Measurements from ENCODE around the gene PTRHD1. TPM values are rescaled to one million over a fixed set of nuclear protein-coding genes. Genes with fewer than 3 reads are reported as not detected.

Gene PTRHD1
- polyA plus RNA-seq, 2 donors: 25.8 to 30.7 TPM

- Histone ChIP-seq H3K4me3 (ENCODE audit: low read depth in 1 of 2, low read length in 2 of 2) (no peak overlapping the region), H3K36me3 (ENCODE audit: control insufficient read depth in 2 of 2, insufficient read depth in 2 of 2, low read length in 1 of 2) (peaks cover 3 to 7% of the 10 kb centered on the region in 2 donors), H3K4me1 (ENCODE audit: control insufficient read depth in 2 of 2, insufficient read depth in 2 of 2, low read length in 1 of 2) (no peaks in the 10 kb centered on the region), H3K27me3 (ENCODE audit: control insufficient read depth in 1 of 2, insufficient read depth in 2 of 2, low read length in 2 of 2) (no peaks in the 10 kb centered on the region), H3K9me3 (ENCODE audit: control insufficient read depth in 2 of 2, insufficient read depth in 1 of 2, low read depth in 1 of 2, low read length in 1 of 2) (no peaks in the 10 kb centered on the region), H3K27ac (ENCODE audit: low read depth in 2 of 2, low read length in 1 of 2) (no peak overlapping the region)
- 85 to 94% methylated on average over 5 of the region's 5 CpGs for WGBS, 2 donors
Observed at GRCh38 chr2:24768013-24768412, 25.2 kb downstream of the PTRHD1 start.

- H3K9me3 ChIP-seq (ENCODE audit: control insufficient read depth in 2 of 2, insufficient read depth in 1 of 2, low read depth in 1 of 2, low read length in 1 of 2): no peaks in the 10 kb centered on the region
- no peak overlapping the region for H3K4me3 ChIP-seq (ENCODE audit: low read depth in 1 of 2, low read length in 2 of 2)
- no peaks in the 10 kb centered on the region for H3K4me1 ChIP-seq (ENCODE audit: control insufficient read depth in 2 of 2, insufficient read depth in 2 of 2, low read length in 1 of 2)
- no peak overlapping the region for H3K27ac ChIP-seq (ENCODE audit: low read depth in 2 of 2, low read length in 1 of 2)
- H3K27me3 ChIP-seq (ENCODE audit: control insufficient read depth in 1 of 2, insufficient read depth in 2 of 2, low read length in 2 of 2): no peaks in the 10 kb centered on the region
- 81 to 82% methylated on average over 6 of the region's 6 CpGs for WGBS, 2 donors
- peaks cover 3 to 11% of the 10 kb centered on the region in 2 donors for H3K36me3 ChIP-seq (ENCODE audit: control insufficient read depth in 2 of 2, insufficient read depth in 2 of 2, low read length in 1 of 2)
Observed at GRCh38 chr2:24766609-24767008, 26.6 kb downstream of the PTRHD1 start.

- H3K9me3 ChIP-seq (ENCODE audit: control insufficient read depth in 2 of 2, insufficient read depth in 1 of 2, low read depth in 1 of 2, low read length in 1 of 2): no peaks in the 10 kb centered on the region
Observed at GRCh38 chr2:24763843-24764242, 29.3 kb downstream of the PTRHD1 start.

GRCh38 chr2:24762518-24762917 lies 30.7 kb downstream of the PTRHD1 start:
- Histone ChIP-seq H3K4me1 (ENCODE audit: control insufficient read depth in 2 of 2, insufficient read depth in 2 of 2, low read length in 1 of 2) (no peaks in the 10 kb centered on the region), H3K36me3 (ENCODE audit: control insufficient read depth in 2 of 2, insufficient read depth in 2 of 2, low read length in 1 of 2) (peaks cover 3 to 11% of the 10 kb centered on the region in 2 donors)
- WGBS, 2 donors: 70% methylated on average over 2 of the region's 2 CpGs

More at GRCh38 chr2:24763843-24764242, 29.3 kb downstream of the PTRHD1 start:
- Histone ChIP-seq H3K27me3 (ENCODE audit: control insufficient read depth in 1 of 2, insufficient read depth in 2 of 2, low read length in 2 of 2) (no peaks in the 10 kb centered on the region), H3K36me3 (ENCODE audit: control insufficient read depth in 2 of 2, insufficient read depth in 2 of 2, low read length in 1 of 2) (peaks cover 3 to 9% of the 10 kb centered on the region in 2 donors), H3K4me3 (ENCODE audit: low read depth in 1 of 2, low read length in 2 of 2) (no peak overlapping the region), H3K27ac (ENCODE audit: low read depth in 2 of 2, low read length in 1 of 2) (no peak overlapping the region), H3K4me1 (ENCODE audit: control insufficient read depth in 2 of 2, insufficient read depth in 2 of 2, low read length in 1 of 2) (no peaks in the 10 kb centered on the region)
- WGBS, 2 donors: 93 to 97% methylated on average over 4 of the region's 4 CpGs

GRCh38 chr2:24761866-24762265 lies 31.3 kb downstream of the PTRHD1 start:
- H3K27ac ChIP-seq (ENCODE audit: low read depth in 2 of 2, low read length in 1 of 2): no peak overlapping the region
- WGBS, 2 donors: 91 to 92% methylated on average over 5 of the region's 5 CpGs
- H3K27me3 ChIP-seq (ENCODE audit: control insufficient read depth in 1 of 2, insufficient read depth in 2 of 2, low read length in 2 of 2): no peaks in the 10 kb centered on the region
- H3K36me3 ChIP-seq (ENCODE audit: control insufficient read depth in 2 of 2, insufficient read depth in 2 of 2, low read length in 1 of 2): peaks cover 3 to 11% of the 10 kb centered on the region in 2 donors
- no peaks in the 10 kb centered on the region for H3K9me3 ChIP-seq (ENCODE audit: control insufficient read depth in 2 of 2, insufficient read depth in 1 of 2, low read depth in 1 of 2, low read length in 1 of 2)
- no peak overlapping the region for H3K4me3 ChIP-seq (ENCODE audit: low read depth in 1 of 2, low read length in 2 of 2)
- no peaks in the 10 kb centered on the region for H3K4me1 ChIP-seq (ENCODE audit: control insufficient read depth in 2 of 2, insufficient read depth in 2 of 2, low read length in 1 of 2)

More at GRCh38 chr2:24762518-24762917, 30.7 kb downstream of the PTRHD1 start:
- Histone ChIP-seq H3K4me3 (ENCODE audit: low read depth in 1 of 2, low read length in 2 of 2) (no peak overlapping the region), H3K9me3 (ENCODE audit: control insufficient read depth in 2 of 2, insufficient read depth in 1 of 2, low read depth in 1 of 2, low read length in 1 of 2) (no peaks in the 10 kb centered on the region), H3K27ac (ENCODE audit: low read depth in 2 of 2, low read length in 1 of 2) (no peak overlapping the region), H3K27me3 (ENCODE audit: control insufficient read depth in 1 of 2, insufficient read depth in 2 of 2, low read length in 2 of 2) (no peaks in the 10 kb centered on the region)

- Histone ChIP-seq H3K36me3 (ENCODE audit: control insufficient read depth in 2 of 2, insufficient read depth in 2 of 2, low read length in 1 of 2) (peaks cover 3 to 5% of the 10 kb centered on the region in 2 donors), H3K9me3 (ENCODE audit: control insufficient read depth in 2 of 2, insufficient read depth in 1 of 2, low read depth in 1 of 2, low read length in 1 of 2) (no peaks in the 10 kb centered on the region), H3K4me3 (ENCODE audit: low read depth in 1 of 2, low read length in 2 of 2) (no peak overlapping the region), H3K4me1 (ENCODE audit: control insufficient read depth in 2 of 2, insufficient read depth in 2 of 2, low read length in 1 of 2) (no peaks in the 10 kb centered on the region), H3K27me3 (ENCODE audit: control insufficient read depth in 1 of 2, insufficient read depth in 2 of 2, low read length in 2 of 2) (no peaks in the 10 kb centered on the region), H3K27ac (ENCODE audit: low read depth in 2 of 2, low read length in 1 of 2) (no peak overlapping the region)
- WGBS, 2 donors: 95 to 100% methylated on average over 1 of the region's 1 CpG
Observed at GRCh38 chr2:24756789-24757188, 36.4 kb downstream of the PTRHD1 start.

- no peaks in the 10 kb centered on the region for H3K4me1 ChIP-seq (ENCODE audit: control insufficient read depth in 2 of 2, insufficient read depth in 2 of 2, low read length in 1 of 2)
- H3K36me3 ChIP-seq (ENCODE audit: control insufficient read depth in 2 of 2, insufficient read depth in 2 of 2, low read length in 1 of 2): peaks cover 3 to 5% of the 10 kb centered on the region in 2 donors
- H3K27ac ChIP-seq (ENCODE audit: low read depth in 2 of 2, low read length in 1 of 2): no peak overlapping the region
- 80 to 85% methylated on average over 3 of the region's 3 CpGs for WGBS, 2 donors
- H3K4me3 ChIP-seq (ENCODE audit: low read depth in 1 of 2, low read length in 2 of 2): no peak overlapping the region
- H3K27me3 ChIP-seq (ENCODE audit: control insufficient read depth in 1 of 2, insufficient read depth in 2 of 2, low read length in 2 of 2): no peaks in the 10 kb centered on the region
- no peaks in the 10 kb centered on the region for H3K9me3 ChIP-seq (ENCODE audit: control insufficient read depth in 2 of 2, insufficient read depth in 1 of 2, low read depth in 1 of 2, low read length in 1 of 2)
Observed at GRCh38 chr2:24754985-24755705, 38.0 kb downstream of the PTRHD1 start.

- no peaks in the 10 kb centered on the region for H3K9me3 ChIP-seq (ENCODE audit: control insufficient read depth in 2 of 2, insufficient read depth in 1 of 2, low read depth in 1 of 2, low read length in 1 of 2)
- no peak overlapping the region for H3K4me3 ChIP-seq (ENCODE audit: low read depth in 1 of 2, low read length in 2 of 2)
- H3K27me3 ChIP-seq (ENCODE audit: control insufficient read depth in 1 of 2, insufficient read depth in 2 of 2, low read length in 2 of 2): no peaks in the 10 kb centered on the region
- no peak overlapping the region for H3K27ac ChIP-seq (ENCODE audit: low read depth in 2 of 2, low read length in 1 of 2)
- peaks cover 1 to 3% of the 10 kb centered on the region in 2 donors for H3K36me3 ChIP-seq (ENCODE audit: control insufficient read depth in 2 of 2, insufficient read depth in 2 of 2, low read length in 1 of 2)
- WGBS, 2 donors: 90 to 96% methylated on average over 7 of the region's 7 CpGs
- H3K4me1 ChIP-seq (ENCODE audit: control insufficient read depth in 2 of 2, insufficient read depth in 2 of 2, low read length in 1 of 2): no peaks in the 10 kb centered on the region
Observed at GRCh38 chr2:24749069-24749691, 44.0 kb downstream of the PTRHD1 start.

GRCh38 chr2:24747299-24747698 lies 45.9 kb downstream of the PTRHD1 start:
- Histone ChIP-seq H3K27ac (ENCODE audit: low read depth in 2 of 2, low read length in 1 of 2) (no peak overlapping the region), H3K27me3 (ENCODE audit: control insufficient read depth in 1 of 2, insufficient read depth in 2 of 2, low read length in 2 of 2) (no peaks in the 10 kb centered on the region), H3K4me1 (ENCODE audit: control insufficient read depth in 2 of 2, insufficient read depth in 2 of 2, low read length in 1 of 2) (no peaks in the 10 kb centered on the region), H3K9me3 (ENCODE audit: control insufficient read depth in 2 of 2, insufficient read depth in 1 of 2, low read depth in 1 of 2, low read length in 1 of 2) (no peaks in the 10 kb centered on the region), H3K4me3 (ENCODE audit: low read depth in 1 of 2, low read length in 2 of 2) (no peak overlapping the region), H3K36me3 (ENCODE audit: control insufficient read depth in 2 of 2, insufficient read depth in 2 of 2, low read length in 1 of 2) (no peaks in the 10 kb centered on the region)
- 95 to 96% methylated on average over 3 of the region's 3 CpGs for WGBS, 2 donors

GRCh38 chr2:24745825-24746224 lies 47.4 kb downstream of the PTRHD1 start:
- Histone ChIP-seq H3K27me3 (ENCODE audit: control insufficient read depth in 1 of 2, insufficient read depth in 2 of 2, low read length in 2 of 2) (no peaks in the 10 kb centered on the region), H3K4me1 (ENCODE audit: control insufficient read depth in 2 of 2, insufficient read depth in 2 of 2, low read length in 1 of 2) (no peaks in the 10 kb centered on the region), H3K9me3 (ENCODE audit: control insufficient read depth in 2 of 2, insufficient read depth in 1 of 2, low read depth in 1 of 2, low read length in 1 of 2) (no peaks in the 10 kb centered on the region), H3K27ac (ENCODE audit: low read depth in 2 of 2, low read length in 1 of 2) (no peak overlapping the region), H3K4me3 (ENCODE audit: low read depth in 1 of 2, low read length in 2 of 2) (no peak overlapping the region), H3K36me3 (ENCODE audit: control insufficient read depth in 2 of 2, insufficient read depth in 2 of 2, low read length in 1 of 2) (peaks cover 6 to 7% of the 10 kb centered on the region in 2 donors)
- 87 to 88% methylated on average over 2 of the region's 2 CpGs for WGBS, 2 donors

Data from esophagus (tissue), 2 donors.